GM12801 (cell line): ENCODE results near the gene KCNK1.

Source experiments
- CTCF ChIP-seq: IDR thresholded peaks from one replicate; pipeline ENCODE4 v1.5.1; 2011; ENCODE audit warnings: control low read depth; ENCODE audit not compliant: insufficient read length; ENCODE audit errors: extremely low read depth

Gene KCNK1

DNA sequence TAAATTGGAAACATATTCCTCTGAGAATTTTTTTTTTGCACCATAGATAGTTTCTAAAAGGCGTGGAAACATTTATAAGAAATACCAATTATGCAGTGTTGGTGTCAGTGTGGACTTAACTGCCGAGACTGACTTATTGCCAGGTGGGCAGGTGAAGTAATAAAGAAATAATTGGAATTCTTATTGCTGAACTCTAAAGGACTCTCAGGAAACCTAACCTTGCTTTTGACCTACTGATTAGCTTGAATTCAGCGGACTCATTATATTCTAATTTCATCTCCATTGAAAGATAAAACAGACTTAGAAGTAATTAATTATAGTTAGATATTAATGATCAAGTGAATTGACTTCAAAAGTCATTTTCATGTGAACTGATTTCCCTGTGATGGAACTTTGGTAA is 26.3 kb downstream of the KCNK1 start:
- no peak for TF ChIP-seq CTCF

GRCh38 chr1:233641029-233641428 is 27.1 kb downstream of the KCNK1 start:
- no peak for TF ChIP-seq CTCF

- no peak for TF ChIP-seq CTCF
These were observed 33.2 kb downstream of the KCNK1 start for GRCh38 chr1:233647073-233647472.

DNA sequence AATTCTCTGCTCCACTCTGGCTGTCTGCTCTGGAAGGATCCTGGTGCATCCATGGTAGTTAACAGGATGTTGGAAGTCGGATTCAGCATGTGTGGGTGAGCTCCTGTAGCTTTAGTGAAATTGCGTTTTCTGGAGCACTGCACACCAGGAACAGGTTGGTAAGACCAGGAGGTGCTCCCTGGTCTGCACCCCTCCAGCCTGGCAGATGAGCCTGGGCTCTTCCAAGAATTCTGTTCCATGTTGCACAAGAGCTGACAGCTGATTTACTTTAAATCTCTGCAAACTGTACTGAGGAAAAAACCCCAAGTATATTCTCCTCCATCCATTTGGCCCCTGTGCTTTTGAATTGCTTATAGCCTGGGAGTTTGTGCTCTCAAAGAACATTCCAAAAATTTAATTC is 33.7 kb downstream of the KCNK1 start:
- no peak for TF ChIP-seq CTCF

- no peak for TF ChIP-seq CTCF
These were observed 37.2 kb downstream of the KCNK1 start for GRCh38 chr1:233651061-233651460.

- no peak for TF ChIP-seq CTCF
These were observed 37.8 kb downstream of the KCNK1 start for GRCh38 chr1:233651563-233652233.

GRCh38 chr1:233652526-233652925 is 38.6 kb downstream of the KCNK1 start:
- TF ChIP-seq CTCF = no peak

- TF ChIP-seq CTCF = no peak
These were observed 40.9 kb downstream of the KCNK1 start for GRCh38 chr1:233654658-233655280.
